Esophagus muscularis mucosa (tissue), 3 donors: ENCODE results near the gene PHLDA3.
A peak's percentile ranks its signal among the peaks of the same experiment; 100 is the strongest.

Source experiments
- CTCF ChIP-seq, 3 experiments: fragments of 200-600 bp in 2 of 3; fragments of 450-650 bp in 1 of 3; sonication (generic) in 2 of 3; IDR thresholded peaks; one replicate each; pipeline ENCODE4 v1.5.1; 2017 to 2019; ENCODE audit warnings: antibody characterized with exemption in 3 of 3, mild to moderate bottlenecking in 2 of 3, moderate library complexity in 1 of 3
- POLR2A ChIP-seq: fragments of 450-650 bp; IDR thresholded peaks from one replicate; pipeline ENCODE4 v1.6.1; 2017; ENCODE audit warnings: antibody characterized with exemption, moderate library complexity, mild to moderate bottlenecking, low read depth
- POLR2AphosphoS5 ChIP-seq, 2 donors: sonication (generic); formaldehyde crosslinking; IDR thresholded peaks; one replicate each; pipeline ENCODE4 v1.6.1; 2017; ENCODE audit warnings: antibody characterized with exemption in 2 of 2

GRCh38 chr1:201508809-201509208 is 39.8 kb upstream of the PHLDA3 start:
- TF ChIP-seq CTCF (IDR thresholded peaks at IDR 0.05) (peak in 1 of 3 experiments; percentile 5), POLR2A (no peak), POLR2AphosphoS5 (IDR thresholded peaks at IDR 0.05) (peak in 1 of 2 donors; percentile 73)
